Bone marrow (tissue), 2 donors: ENCODE measurements around the gene CHID1.

ENCODE experiments used
- DNase-seq, 2 donors: peaks; one replicate each; lab custom pipeline; 2025; lab: John Stamatoyannopoulos, UW

The CHID1 gene

GRCh38 chr11:864898-865297 is 45.7 kb downstream of the CHID1 start:
- no peak for DNase-seq

GRCh38 chr11:863910-864827 is 46.4 kb downstream of the CHID1 start:
- DNase-seq, result no peak

- no peak for DNase-seq
Measured at GRCh38 chr11:863023-863909, 47.3 kb downstream of the CHID1 start.

- DNase-seq, result no peak
Measured at GRCh38 chr11:862696-863022, 48.0 kb downstream of the CHID1 start.

- DNase-seq, result no peak
Measured at GRCh38 chr11:862081-862661, 48.4 kb downstream of the CHID1 start.

GRCh38 chr11:861105-861479 is 49.5 kb downstream of the CHID1 start:
- no peak for DNase-seq

GRCh38 chr11:860234-861104 is 50.1 kb downstream of the CHID1 start:
- DNase-seq, result no peak

GRCh38 chr11:859394-860131 is 51.0 kb downstream of the CHID1 start:
- no peak for DNase-seq

GRCh38 chr11:858762-859339 is 51.8 kb downstream of the CHID1 start:
- no peak for DNase-seq

- no peak for DNase-seq
Measured at GRCh38 chr11:858053-858761, 52.4 kb downstream of the CHID1 start.

- DNase-seq, result no peak
Measured at GRCh38 chr11:856397-856796, 54.2 kb downstream of the CHID1 start.

GRCh38 chr11:855796-856195 is 54.8 kb downstream of the CHID1 start:
- DNase-seq, result no peak

GRCh38 chr11:855330-855674 is 55.3 kb downstream of the CHID1 start:
- no peak for DNase-seq

- no peak for DNase-seq
Measured at GRCh38 chr11:854601-855329, 55.8 kb downstream of the CHID1 start.

GRCh38 chr11:853682-854448 is 56.7 kb downstream of the CHID1 start:
- no peak for DNase-seq

GRCh38 chr11:852762-853161 is 57.8 kb downstream of the CHID1 start:
- DNase-seq, result no peak

- DNase-seq, result no peak
Measured at GRCh38 chr11:850775-851763, 59.5 kb downstream of the CHID1 start.
